Glutamatergic neuron (in vitro differentiated cells): ENCODE data around the gene DENND2A. TPM values are rescaled to one million over a fixed set of nuclear protein-coding genes. Genes with fewer than 3 reads are reported as not detected.

Source experiments
- DNase-seq: peaks from one replicate; pipeline ENCODE4 v3.0.0; 2022
- H3K27ac Mint-ChIP-seq: one replicate; pipeline ENCODE4 v1.8.0; 2020; ENCODE audit warnings: mild to moderate bottlenecking, mixed read lengths, inconsistent platforms; ENCODE audit not compliant: unreplicated experiment
- H3K27me3 Mint-ChIP-seq: one replicate; pipeline ENCODE4 v1.8.0; 2020; ENCODE audit warnings: mild to moderate bottlenecking, moderate library complexity, mixed read lengths, inconsistent platforms; ENCODE audit not compliant: unreplicated experiment
- H3K36me3 Mint-ChIP-seq: one replicate; pipeline ENCODE4 v1.8.0; 2020; ENCODE audit warnings: mild to moderate bottlenecking, mixed read lengths, inconsistent platforms; ENCODE audit not compliant: unreplicated experiment
- H3K4me1 Mint-ChIP-seq: one replicate; pipeline ENCODE4 v1.8.0; 2020; ENCODE audit warnings: mild to moderate bottlenecking, low read depth, mixed read lengths, inconsistent platforms; ENCODE audit not compliant: unreplicated experiment
- H3K4me3 Mint-ChIP-seq: one replicate; pipeline ENCODE4 v1.8.0; 2020; ENCODE audit warnings: mild to moderate bottlenecking, mixed read lengths, inconsistent platforms; ENCODE audit not compliant: unreplicated experiment
- H3K9me3 Mint-ChIP-seq: one replicate; pipeline ENCODE4 v1.8.0; 2020; ENCODE audit warnings: mild to moderate bottlenecking, moderate library complexity, mixed read lengths, inconsistent platforms; ENCODE audit not compliant: unreplicated experiment
- CTCF ChIP-seq: fragments of 200-600 bp; sonication (generic); IDR thresholded peaks from one replicate; pipeline ENCODE4 v1.5.0; 2021; ENCODE audit not compliant: partially characterized antibody, unreplicated experiment
- total RNA-seq: library from RNA; stranded (reverse); fragmentation: NEBNext Ultra II Directional; extraction: Animal tissue kit (Norgen Biotek cat#: 25700); gene quantifications from one replicate; pipeline ENCODE4 v1.2.1, GENCODE V29; 2021; ENCODE audit not compliant: unreplicated experiment

DENND2A gene
- total RNA-seq, 1 donor from 2014 or later: 64.7 TPM

GRCh38 chr7:140639366-140640053, 1.1 kb downstream of the DENND2A start:
- Mint-ChIP-seq H3K4me1 (peaks cover 32% of the 10 kb centered on the region), H3K4me3 (peak overlapping the region; percentile 95), H3K36me3 (no peaks in the 10 kb centered on the region), H3K9me3 (peaks cover 21% of the 10 kb centered on the region), H3K27ac (peak overlapping the region; percentile 99), H3K27me3 (peaks cover 17% of the 10 kb centered on the region)
- peak; percentile 42 for DNase-seq
- TF ChIP-seq CTCF: no peak

- Mint-ChIP-seq H3K4me3 (peak overlapping the region; percentile 95), H3K27me3 (peaks cover 15% of the 10 kb centered on the region), H3K36me3 (no peaks in the 10 kb centered on the region), H3K27ac (peak overlapping the region; percentile 81), H3K9me3 (peaks cover 22% of the 10 kb centered on the region), H3K4me1 (peaks cover 31% of the 10 kb centered on the region)
- TF ChIP-seq CTCF: no peak
- DNase-seq: peak; percentile 42
These were observed 2.3 kb downstream of the DENND2A start for GRCh38 chr7:140638173-140638791.

- H3K27ac Mint-ChIP-seq: no peak overlapping the region
- H3K9me3 Mint-ChIP-seq: peaks cover 23% of the 10 kb centered on the region
- TF ChIP-seq CTCF: no peak
- peak overlapping the region; percentile 95 for H3K4me3 Mint-ChIP-seq
- H3K4me1 Mint-ChIP-seq: peaks cover 31% of the 10 kb centered on the region
- no peaks in the 10 kb centered on the region for H3K36me3 Mint-ChIP-seq
- no peak for DNase-seq
- peaks cover 14% of the 10 kb centered on the region for H3K27me3 Mint-ChIP-seq
These were observed 3.2 kb downstream of the DENND2A start for GRCh38 chr7:140637400-140637799.

- Mint-ChIP-seq H3K27me3 (peaks cover 8% of the 10 kb centered on the region), H3K27ac (no peak overlapping the region), H3K36me3 (no peaks in the 10 kb centered on the region), H3K4me3 (no peak overlapping the region), H3K4me1 (peaks cover 38% of the 10 kb centered on the region), H3K9me3 (peaks cover 21% of the 10 kb centered on the region)
- no peak for TF ChIP-seq CTCF
- DNase-seq: no peak
These were observed 4.8 kb downstream of the DENND2A start for GRCh38 chr7:140635816-140636215.

GRCh38 chr7:140635345-140635744, 5.3 kb downstream of the DENND2A start:
- no peak for TF ChIP-seq CTCF
- Mint-ChIP-seq H3K4me3 (no peak overlapping the region), H3K9me3 (peaks cover 21% of the 10 kb centered on the region), H3K36me3 (no peaks in the 10 kb centered on the region), H3K4me1 (peaks cover 39% of the 10 kb centered on the region), H3K27me3 (peaks cover 8% of the 10 kb centered on the region), H3K27ac (no peak overlapping the region)
- DNase-seq: no peak
